HepG2 (cell line): ENCODE data around the gene B3GNT7. TPM values are rescaled to one million over a fixed set of nuclear protein-coding genes. Genes with fewer than 3 reads are reported as not detected.

Source experiments
- ATAC-seq: fragments of 200-7000 bp; cut with Tn5 transposase; 3 replicates; pipeline ENCODE4 v1.9.1; 2020; ENCODE audit warnings: mild to moderate bottlenecking, moderate library complexity
- BruUV-seq: library from RNA; stranded (reverse); fragments of 400-500 nt; replicated peaks from 2 replicates; lab custom pipeline; 2021; lab: Mats Ljungman, UMichigan
- CTCF ChIA-PET: fragments of 300-600 bp; formaldehyde crosslinking; extraction: SDS; loops from one replicate; lab custom pipeline; 2021; ENCODE audit warnings: low total read pairs, inconsistent platforms, low intra/inter-chr PET ratio; lab: Yijun Ruan, JAX
- POLR2A ChIA-PET: fragments of 350-600 bp; sonication (Branson Sonifier 250); formaldehyde crosslinking; loops from one replicate; lab custom pipeline; 2020; ENCODE audit warnings: antibody characterized with exemption, inconsistent platforms; lab: Yijun Ruan, JAX
- DNase-seq: peaks from one replicate; pipeline ENCODE4 v3.0.0-alpha.2; 2015; ENCODE audit warnings: low spot score
- FAIRE-seq: peaks from 3 replicates; lab custom pipeline; 2011; peaks lifted over from hg19 to GRCh38; lab: Jason Lieb, UNC
- H2AFZ ChIP-seq: one replicate; pipeline ENCODE4 v1.6.1; 2011; ENCODE audit warnings: low read length, inconsistent platforms
- H3K27ac ChIP-seq: fragments of 300-600 bp; 3 replicates; pipeline ENCODE4 v1.8.0; 2011; ENCODE audit warnings: mixed run types, mild to moderate bottlenecking, mixed read lengths, low read length, inconsistent platforms; ENCODE audit not compliant: insufficient read depth; ENCODE audit errors: extremely low read length
- H3K27me3 ChIP-seq, 2 experiments: fragments of 200-600 bp in 1 of 2; 2 replicates in 1 of 2; 3 replicates in 1 of 2; pipeline versions ENCODE4 v1.6.0 to v1.8.0; 2011; ENCODE audit warnings: low read length in 2 of 2, mild to moderate bottlenecking in 2 of 2, moderate library complexity in 2 of 2, inconsistent platforms in 1 of 2; ENCODE audit not compliant: insufficient read depth in 2 of 2, control insufficient read depth in 1 of 2
- H3K36me3 ChIP-seq, 2 experiments: fragments of 200-600 bp in 1 of 2; replicated peaks in 1 of 2; 2 replicates in 1 of 2; 3 replicates in 1 of 2; pipeline versions ENCODE4 v1.5.1 to v1.8.0; 2011; ENCODE audit warnings: low read length in 2 of 2, inconsistent platforms in 1 of 2; ENCODE audit not compliant: insufficient read depth in 2 of 2, control insufficient read depth in 1 of 2
- H3K4me1 ChIP-seq: 2 replicates; pipeline ENCODE4 v1.5.1; 2012; ENCODE audit warnings: low read length, inconsistent platforms; ENCODE audit not compliant: insufficient read depth
- H3K4me2 ChIP-seq: 2 replicates; pipeline ENCODE4 v1.6.0; 2011; ENCODE audit warnings: low read depth, low read length, inconsistent platforms
- H3K4me3 ChIP-seq, 3 experiments: fragments of 200-600 bp in 1 of 3; sonication (generic), shearing (Covaris generic) in 1 of 3; replicated peaks in 1 of 3; 2 replicates each; pipeline ENCODE4 v1.5.1; 2011 to 2016; ENCODE audit warnings: low read length in 3 of 3, inconsistent platforms in 2 of 3, low read depth in 2 of 3, mild to moderate bottlenecking in 2 of 3, control low read depth in 1 of 3, mixed read lengths in 1 of 3; ENCODE audit not compliant: insufficient read depth in 1 of 3
- H3K79me2 ChIP-seq: one replicate; pipeline ENCODE4 v1.6.1; 2011; ENCODE audit warnings: low read length, inconsistent platforms; ENCODE audit not compliant: insufficient read depth
- H3K9ac ChIP-seq: 2 replicates; pipeline ENCODE4 v1.6.0; 2011; ENCODE audit warnings: mild to moderate bottlenecking, low read depth, low read length, inconsistent platforms; ENCODE audit not compliant: insufficient read depth
- H3K9me3 ChIP-seq: 2 replicates; pipeline ENCODE4 v1.5.1; 2012; ENCODE audit warnings: mild to moderate bottlenecking, low read length
- H4K20me1 ChIP-seq: 2 replicates; pipeline ENCODE4 v1.6.0; 2011; ENCODE audit warnings: inconsistent platforms, mild to moderate bottlenecking, low read length, moderate library complexity; ENCODE audit not compliant: insufficient read depth
- CHCHD3 ChIP-seq: sonication (generic); formaldehyde crosslinking; IDR thresholded peaks from 2 replicates; pipeline ENCODE4 v1.8.0; 2022; ENCODE audit warnings: mild to moderate bottlenecking, missing genetic modification reagents, moderate library complexity
- EEA1 ChIP-seq: sonication (generic); formaldehyde crosslinking; IDR thresholded peaks from 2 replicates; pipeline ENCODE4 v1.5.1; 2020; ENCODE audit warnings: mild to moderate bottlenecking, missing genetic modification reagents, borderline replicate concordance
- HCFC1 ChIP-seq: fragments of 150-350 bp; IDR thresholded peaks from 2 replicates; pipeline ENCODE4 v1.6.1; 2014; ENCODE audit warnings: low read depth, low read length
- KDM2A ChIP-seq: sonication (generic); formaldehyde crosslinking; IDR thresholded peaks from 2 replicates; pipeline ENCODE4 v1.4.0; 2020; ENCODE audit warnings: low read depth, missing genetic modification reagents, borderline replicate concordance
- NFAT5 ChIP-seq: sonication (generic); formaldehyde crosslinking; IDR thresholded peaks from 2 replicates; pipeline ENCODE4 v1.4.0; 2020; ENCODE audit warnings: missing genetic modification reagents
- THAP11 ChIP-seq: IDR thresholded peaks from 2 replicates; pipeline ENCODE4 v1.6.1; 2016; ENCODE audit warnings: missing biosample characterization, missing genetic modification reagents
- ZBTB40 ChIP-seq, 2 experiments: fragments of 450-650 bp in 1 of 2; sonication (generic) in 1 of 2; formaldehyde crosslinking in 1 of 2; IDR thresholded peaks; 2 replicates each; pipeline versions ENCODE4 v1.6.1 to v1.8.0; 2016 to 2022; ENCODE audit warnings: antibody characterized with exemption in 1 of 2, mild to moderate bottlenecking in 1 of 2, missing genetic modification reagents in 1 of 2
- ZSCAN30 ChIP-seq: sonication (generic); formaldehyde crosslinking; IDR thresholded peaks from 2 replicates; pipeline ENCODE4 v1.5.0; 2020; ENCODE audit warnings: mild to moderate bottlenecking, missing genetic modification reagents
- WGBS: methylation state at CpG from one replicate; pipeline ENCODE4 v1.1.6; 2017; ENCODE audit warnings: low lambda C conversion rate; 5-methylcytosine and 5-hydroxymethylcytosine counted together
- in situ Hi-C: cut with HindIII; loops from 2 replicates; pipeline ENCODE4 v1.10.0; 2017; ENCODE audit warnings: low pct_unique_long_range_greater_than_20kb; ENCODE audit not compliant: extremely low pct_ligation_motif_present
- intact Hi-C: fragments of 100-400 bp; cut with micrococcal nuclease; formaldehyde crosslinking; loops from one replicate; pipeline ENCODE4 v1.10.0; 2022; ENCODE audit not compliant: unreplicated experiment
- polyA plus RNA-seq, 8 experiments: library from polyadenylated mRNA; depleted of rRNA in 3 of 8; stranded (reverse) in 7 of 8; unstranded in 1 of 8; fragments of >200 nt; fragmentation: Illumina TruSeq in 4 of 8; extraction: Trizol in 4 of 8; gene quantifications; 2 replicates each; pipeline versions ENCODE4 v1.2.1 to v1.2.3, GENCODE V29; 2011 to 2016; ENCODE audit warnings: low read depth in 4 of 8, missing spikeins in 1 of 8, mixed read lengths in 1 of 8; ENCODE audit not compliant: insufficient read depth in 1 of 8
- total RNA-seq, 5 experiments: library from RNA; depleted of rRNA; stranded (reverse); fragments of >200 nt; fragmentation: Illumina TruSeq; extraction: Trizol; gene quantifications; 2 replicates each; pipeline ENCODE4 v1.2.3, GENCODE V29; 2016; ENCODE audit warnings: low read depth in 1 of 5

B3GNT7 gene
- total and polyA plus RNA-seq, 2 of the 13 experiments (the other 11 are each of a cell fraction or from before 2014, with no cell fraction given), result 0.04 to 0.24 TPM

- no peak overlapping the region for H3K4me2 ChIP-seq
- no peaks in the 10 kb centered on the region for H3K27me3 ChIP-seq
- no peaks in the 10 kb centered on the region for H3K4me1 ChIP-seq
- H3K4me3 ChIP-seq, result no peak overlapping the region
- ChIA-PET POLR2A (no interaction called here), CTCF (no interaction called here)
- ATAC-seq, result peak; percentile 11; the same call in 2 of the 3 replicates
- no peak for DNase-seq
- BruUV-seq, result no TSS peak
- in situ Hi-C loops, result no loop called here
- WGBS, result 92% methylated on average over 10 of the region's 13 CpGs
- intact Hi-C loops, result no loop called here
- H3K9me3 ChIP-seq, result no peaks in the 10 kb centered on the region
- no peaks in the 10 kb centered on the region for H3K36me3 ChIP-seq
- no peaks in the 10 kb centered on the region for H4K20me1 ChIP-seq
- H2AFZ ChIP-seq, result no peak overlapping the region
- H3K27ac ChIP-seq, result no peak overlapping the region
- no peaks in the 10 kb centered on the region for H3K79me2 ChIP-seq
- FAIRE-seq, result no peak
- H3K9ac ChIP-seq, result no peak overlapping the region
- no peak for TF ChIP-seq ZBTB40 (IDR thresholded peaks at IDR 0.05)
- TF ChIP-seq ZBTB40 (CRISPR knock-in tag; IDR thresholded peaks at IDR 0.05), result no peak
- no peak for TF ChIP-seq ZSCAN30 (CRISPR knock-in tag)
- no peak for TF ChIP-seq THAP11 (CRISPR knock-in tag)
- TF ChIP-seq EEA1 (CRISPR knock-in tag), result no peak
- no peak for TF ChIP-seq HCFC1
- TF ChIP-seq KDM2A (CRISPR knock-in tag), result no peak
- no peak for TF ChIP-seq CHCHD3
- TF ChIP-seq NFAT5 (CRISPR knock-in tag), result no peak
Measured at GRCh38 chr2:231371430-231372054, 24.0 kb upstream of the B3GNT7 start.
